ENCODE results near the gene CDKAL1.

DNA sequence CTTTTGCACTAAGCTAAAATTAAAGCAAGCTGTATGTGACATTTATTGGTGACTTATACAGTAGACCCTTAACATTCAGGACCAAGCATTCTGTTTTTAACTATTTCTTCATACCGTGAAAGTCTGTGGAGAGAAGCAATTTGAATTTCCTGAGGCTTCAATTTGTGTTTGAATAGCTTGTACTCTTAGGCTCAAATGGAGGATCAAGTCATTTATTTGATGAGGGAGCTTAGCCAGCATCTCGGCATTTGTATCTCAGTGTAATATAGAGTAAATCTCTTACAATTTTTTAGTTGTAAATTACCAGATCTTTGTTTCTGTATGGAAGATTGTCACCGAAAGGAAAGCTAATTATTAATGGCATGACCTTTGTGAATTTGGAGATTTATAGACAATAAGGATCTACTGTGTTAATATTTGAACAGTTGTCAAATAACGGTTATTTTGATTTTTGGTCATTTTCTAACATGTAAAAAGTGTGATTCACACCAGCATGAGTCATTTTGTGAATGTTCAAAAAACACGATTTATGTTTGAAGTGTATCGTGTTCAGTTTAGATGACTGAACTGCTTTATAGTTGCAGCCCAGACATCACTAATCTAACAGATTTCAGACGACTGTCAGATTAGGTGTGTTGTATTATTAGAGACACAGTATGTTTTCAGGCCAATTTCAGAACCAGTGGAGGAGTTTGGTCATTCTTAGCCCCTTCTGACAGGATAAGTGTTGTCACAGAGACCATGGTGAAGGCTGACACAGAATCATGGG lies 332.9 kb downstream of the CDKAL1 start:
- TF ChIP-seq TCF12 (IDR thresholded peaks at IDR 0.05) (no peak), TCF12 (CRISPR knock-in tag; IDR thresholded peaks at IDR 0.05) (no peak), STAG1 (CRISPR knock-in tag; IDR thresholded peaks at IDR 0.05) (no peak), HNF4G (IDR thresholded peaks at IDR 0.05; ENCODE audit: borderline replicate concordance, low read depth, low read length) (no peak), HNF4G (CRISPR knock-in tag; IDR thresholded peaks at IDR 0.05; ENCODE audit: borderline replicate concordance, low read depth) (no peak)
